Measurements from ENCODE around the gene RABL2B.

- no peak for TF ChIP-seq CTCF (IDR thresholded peaks at IDR 0.05)
- no peak for TF ChIP-seq POLR2A (IDR thresholded peaks at IDR 0.05)
Observed at GRCh38 chr22:50718352-50718709, 65.1 kb downstream of the RABL2B start.
